ENCODE data around the gene HLA-DQA2.
"Not testable (repeated sequence)": the region's sequence is repeated elsewhere in the genome, so short reads cannot be mapped to it uniquely, and the experiment has no call there.

HLA-DQA2 gene

GRCh38 chr6:32745649-32746048, 4.5 kb downstream of the HLA-DQA2 start:
- H3K79me2 ChIP-seq (ENCODE audit: control insufficient read depth, insufficient read depth, low read length, poor library complexity); H4K91ac ChIP-seq (ENCODE audit: low read depth, low read length): not testable (repeated sequence)
- no CpG with 5 or more reads among the region's 1 CpG for WGBS (ENCODE audit: extremely low coverage, insufficient coverage, insufficient read length)

GRCh38 chr6:32752580-32752979, 11.4 kb downstream of the HLA-DQA2 start:
- H3K4me2 ChIP-seq (ENCODE audit: low read length), result no peak overlapping the region
- no peaks in the 10 kb centered on the region for H3K27me3 ChIP-seq (ENCODE audit: insufficient read depth, low read length)
- H2AFZ ChIP-seq (ENCODE audit: insufficient read depth, low read length, poor library complexity), result no peak overlapping the region
- H2BK12ac ChIP-seq (ENCODE audit: low read length), result no peak overlapping the region
- H3K36me3 ChIP-seq (ENCODE audit: control insufficient read depth in 1 of 2, insufficient read depth in 2 of 2, low read length in 2 of 2), result no peaks in the 10 kb centered on the region
- H3K23ac ChIP-seq (ENCODE audit: low read length), result no peak overlapping the region
- H2AK5ac ChIP-seq (ENCODE audit: low read length), result no peak overlapping the region
- H3K18ac ChIP-seq (ENCODE audit: low read length), result no peak overlapping the region
- H3K4me1 ChIP-seq (ENCODE audit: control insufficient read depth in 1 of 2, insufficient read depth in 2 of 2, low read length in 2 of 2), result no peaks in the 10 kb centered on the region
- peak in 1 of 2 donors; percentile 19 for DNase-seq
- no peaks in the 10 kb centered on the region for H3K79me1 ChIP-seq (ENCODE audit: low read length)
- no peak overlapping the region for H3K27ac ChIP-seq (ENCODE audit: low read depth, low read length)
- no peaks in the 10 kb centered on the region for H3K9me3 ChIP-seq (ENCODE audit: insufficient read depth, low read depth, low read length)
- H2BK5ac ChIP-seq (ENCODE audit: low read depth, low read length, poor library complexity), result no peak overlapping the region
- H3K4me3 ChIP-seq (ENCODE audit: low read depth, low read length), result no peak overlapping the region
- no peak overlapping the region for H4K91ac ChIP-seq (ENCODE audit: low read depth, low read length)
- no peak overlapping the region for H4K8ac ChIP-seq (ENCODE audit: low read depth, low read length)
- no peaks in the 10 kb centered on the region for H3K79me2 ChIP-seq (ENCODE audit: control insufficient read depth, insufficient read depth, low read length, poor library complexity)
- WGBS (ENCODE audit: extremely low coverage, insufficient coverage, insufficient read length), result no CpG with 5 or more reads among the region's 8 CpGs
- no peak overlapping the region for H3K9ac ChIP-seq (ENCODE audit: low read length)
- no peak overlapping the region for H3K4ac ChIP-seq (ENCODE audit: low read depth, low read length)
- H3K14ac ChIP-seq (ENCODE audit: low read length), result no peak overlapping the region
- H2BK120ac ChIP-seq (ENCODE audit: insufficient read depth, low read length, poor library complexity), result no peak overlapping the region
- H4K12ac ChIP-seq (ENCODE audit: low read depth, low read length), result no peak overlapping the region

More at GRCh38 chr6:32745649-32746048, 4.5 kb downstream of the HLA-DQA2 start:
- H4K8ac ChIP-seq (ENCODE audit: low read depth, low read length); H3K23ac ChIP-seq (ENCODE audit: low read length); DNase-seq; H3K27me3 ChIP-seq (ENCODE audit: insufficient read depth, low read length); H3K9me3 ChIP-seq (ENCODE audit: insufficient read depth, low read depth, low read length); H3K9ac ChIP-seq (ENCODE audit: low read length); H3K4me3 ChIP-seq (ENCODE audit: low read depth, low read length); H3K79me1 ChIP-seq (ENCODE audit: low read length); H3K36me3 ChIP-seq (ENCODE audit: control insufficient read depth in 1 of 2, insufficient read depth in 2 of 2, low read length in 2 of 2); H3K4ac ChIP-seq (ENCODE audit: low read depth, low read length); H2BK5ac ChIP-seq (ENCODE audit: low read depth, low read length, poor library complexity); H3K4me1 ChIP-seq (ENCODE audit: control insufficient read depth in 1 of 2, insufficient read depth in 2 of 2, low read length in 2 of 2); H3K4me2 ChIP-seq (ENCODE audit: low read length); H2AFZ ChIP-seq (ENCODE audit: insufficient read depth, low read length, poor library complexity); H3K27ac ChIP-seq (ENCODE audit: low read depth, low read length); H3K18ac ChIP-seq (ENCODE audit: low read length); H3K14ac ChIP-seq (ENCODE audit: low read length); H2BK120ac ChIP-seq (ENCODE audit: insufficient read depth, low read length, poor library complexity); H2AK5ac ChIP-seq (ENCODE audit: low read length); H4K12ac ChIP-seq (ENCODE audit: low read depth, low read length); H2BK12ac ChIP-seq (ENCODE audit: low read length): not testable (repeated sequence)

GRCh38 chr6:32759669-32760068, 18.5 kb downstream of the HLA-DQA2 start:
- no peak overlapping the region for H2BK12ac ChIP-seq (ENCODE audit: low read length)
- H4K91ac ChIP-seq (ENCODE audit: low read depth, low read length), result no peak overlapping the region
- no CpG with 5 or more reads among the region's 1 CpG for WGBS (ENCODE audit: extremely low coverage, insufficient coverage, insufficient read length)
- H3K4me3 ChIP-seq (ENCODE audit: low read depth, low read length), result no peak overlapping the region
- H3K27me3 ChIP-seq (ENCODE audit: insufficient read depth, low read length), result no peaks in the 10 kb centered on the region
- no peaks in the 10 kb centered on the region for H3K79me2 ChIP-seq (ENCODE audit: control insufficient read depth, insufficient read depth, low read length, poor library complexity)
- no peak overlapping the region for H3K4me2 ChIP-seq (ENCODE audit: low read length)
- no peak overlapping the region for H2BK5ac ChIP-seq (ENCODE audit: low read depth, low read length, poor library complexity)
- H3K18ac ChIP-seq (ENCODE audit: low read length), result no peak overlapping the region
- H2AK5ac ChIP-seq (ENCODE audit: low read length), result no peak overlapping the region
- no peak overlapping the region for H3K27ac ChIP-seq (ENCODE audit: low read depth, low read length)
- no peak overlapping the region for H3K23ac ChIP-seq (ENCODE audit: low read length)
- H3K36me3 ChIP-seq (ENCODE audit: control insufficient read depth in 1 of 2, insufficient read depth in 2 of 2, low read length in 2 of 2), result no peaks in the 10 kb centered on the region
- H2AFZ ChIP-seq (ENCODE audit: insufficient read depth, low read length, poor library complexity), result no peak overlapping the region
- H4K8ac ChIP-seq (ENCODE audit: low read depth, low read length), result no peak overlapping the region
- no peak overlapping the region for H3K14ac ChIP-seq (ENCODE audit: low read length)
- no peak overlapping the region for H2BK120ac ChIP-seq (ENCODE audit: insufficient read depth, low read length, poor library complexity)
- no peak for DNase-seq
- H3K9me3 ChIP-seq (ENCODE audit: insufficient read depth, low read depth, low read length), result peaks cover 1% of the 10 kb centered on the region
- H3K4me1 ChIP-seq (ENCODE audit: control insufficient read depth in 1 of 2, insufficient read depth in 2 of 2, low read length in 2 of 2), result no peaks in the 10 kb centered on the region
- H3K79me1 ChIP-seq (ENCODE audit: low read length), result no peaks in the 10 kb centered on the region
- H4K12ac ChIP-seq (ENCODE audit: low read depth, low read length), result no peak overlapping the region
- no peak overlapping the region for H3K4ac ChIP-seq (ENCODE audit: low read depth, low read length)
- H3K9ac ChIP-seq (ENCODE audit: low read length), result no peak overlapping the region

GRCh38 chr6:32761072-32761471, 19.9 kb downstream of the HLA-DQA2 start:
- Histone ChIP-seq H2BK12ac (ENCODE audit: low read length) (no peak overlapping the region), H2AK5ac (ENCODE audit: low read length) (no peak overlapping the region), H3K4me1 (ENCODE audit: control insufficient read depth in 1 of 2, insufficient read depth in 2 of 2, low read length in 2 of 2) (no peaks in the 10 kb centered on the region), H3K27ac (ENCODE audit: low read depth, low read length) (no peak overlapping the region), H4K12ac (ENCODE audit: low read depth, low read length) (no peak overlapping the region), H3K9ac (ENCODE audit: low read length) (no peak overlapping the region), H2BK5ac (ENCODE audit: low read depth, low read length, poor library complexity) (no peak overlapping the region), H3K4me3 (ENCODE audit: low read depth, low read length) (no peak overlapping the region), H3K4ac (ENCODE audit: low read depth, low read length) (no peak overlapping the region), H2BK120ac (ENCODE audit: insufficient read depth, low read length, poor library complexity) (no peak overlapping the region), H3K14ac (ENCODE audit: low read length) (no peak overlapping the region), H4K91ac (ENCODE audit: low read depth, low read length) (no peak overlapping the region), H4K8ac (ENCODE audit: low read depth, low read length) (no peak overlapping the region), H3K27me3 (ENCODE audit: insufficient read depth, low read length) (no peaks in the 10 kb centered on the region), H3K23ac (ENCODE audit: low read length) (no peak overlapping the region), H3K4me2 (ENCODE audit: low read length) (no peak overlapping the region), H3K36me3 (ENCODE audit: control insufficient read depth in 1 of 2, insufficient read depth in 2 of 2, low read length in 2 of 2) (no peaks in the 10 kb centered on the region), H3K79me2 (ENCODE audit: control insufficient read depth, insufficient read depth, low read length, poor library complexity) (no peaks in the 10 kb centered on the region), H3K18ac (ENCODE audit: low read length) (no peak overlapping the region), H3K79me1 (ENCODE audit: low read length) (no peaks in the 10 kb centered on the region), H2AFZ (ENCODE audit: insufficient read depth, low read length, poor library complexity) (no peak overlapping the region), H3K9me3 (ENCODE audit: insufficient read depth, low read depth, low read length) (peaks cover 1% of the 10 kb centered on the region)
- WGBS (ENCODE audit: extremely low coverage, insufficient coverage, insufficient read length), result no CpG with 5 or more reads among the region's 16 CpGs
- no peak for DNase-seq

Measured in trophoblast cell (in vitro differentiated cells and primary cell).